NT2/D1 (cell line): ENCODE results near the gene SIGLEC11.

ENCODE experiments used
- DNase-seq: peaks from one replicate; pipeline ENCODE4 v3.0.0-alpha.2; 2011; ENCODE audit warnings: low read depth, low spot score
- H3K27me3 ChIP-seq: 2 replicates; pipeline ENCODE4 v1.6.0; 2011; ENCODE audit warnings: mild to moderate bottlenecking; ENCODE audit not compliant: insufficient read length, insufficient read depth
- H3K36me3 ChIP-seq: 2 replicates; pipeline ENCODE4 v1.6.1; 2011; ENCODE audit warnings: mild to moderate bottlenecking, low read length, mixed read lengths; ENCODE audit not compliant: insufficient read depth, insufficient read length
- H3K4me1 ChIP-seq: 2 replicates; pipeline ENCODE4 v1.5.1; 2011; ENCODE audit not compliant: insufficient read depth, insufficient read length
- H3K4me3 ChIP-seq: 2 replicates; pipeline ENCODE4 v1.5.1; 2011; ENCODE audit warnings: low read depth; ENCODE audit not compliant: insufficient read length
- H3K9ac ChIP-seq: 2 replicates; pipeline ENCODE4 v1.6.0; 2011; ENCODE audit warnings: low read depth; ENCODE audit not compliant: insufficient read length
- H3K9me3 ChIP-seq: 2 replicates; pipeline ENCODE4 v1.5.1; 2011; ENCODE audit warnings: mild to moderate bottlenecking, low read length; ENCODE audit not compliant: insufficient read depth
- SUZ12 ChIP-seq: IDR thresholded peaks from 2 replicates; pipeline ENCODE4 v1.6.1; 2011; ENCODE audit not compliant: insufficient read length, insufficient read depth; ENCODE audit errors: extremely low read depth
- YY1 ChIP-seq: IDR thresholded peaks from 2 replicates; pipeline ENCODE4 v1.6.1; 2011; ENCODE audit not compliant: insufficient read length, insufficient read depth
- ZNF274 ChIP-seq: IDR thresholded peaks from 2 replicates; pipeline ENCODE4 v1.6.1; 2011; ENCODE audit warnings: mild to moderate bottlenecking, low read depth, low read length

Gene SIGLEC11

DNA sequence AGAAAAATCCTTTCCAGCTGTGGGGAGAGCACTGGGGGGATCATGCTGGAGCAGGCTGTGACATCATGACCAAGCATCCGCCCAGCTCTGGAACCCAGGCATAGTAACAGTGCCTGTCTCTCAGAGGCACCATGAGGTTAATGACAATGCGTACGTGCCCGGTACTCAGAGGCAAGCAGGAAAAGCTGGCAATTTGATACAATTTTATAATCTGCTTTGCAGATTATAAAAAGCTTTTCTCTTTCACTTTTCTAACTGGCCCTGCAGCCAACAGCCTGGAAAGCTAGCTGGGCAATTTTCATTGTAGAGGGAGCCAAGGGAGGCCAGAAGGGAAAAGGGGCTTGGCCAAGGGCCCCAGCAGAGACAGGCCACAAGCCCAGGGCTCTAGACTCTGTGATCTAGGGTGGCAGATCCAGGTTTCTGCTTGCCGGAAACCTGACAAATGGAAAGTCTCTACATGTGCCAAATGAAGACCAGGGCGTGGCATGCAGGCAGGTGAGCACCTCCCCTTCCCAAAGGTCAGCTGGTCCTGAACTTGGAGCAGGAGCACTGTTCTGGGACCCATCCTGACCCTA is 41.5 kb upstream of the SIGLEC11 start:
- DNase-seq: no peak
- H3K36me3 ChIP-seq: peaks cover 71% of the 10 kb centered on the region
- H3K27me3 ChIP-seq: no peaks in the 10 kb centered on the region
- no peaks in the 10 kb centered on the region for H3K9me3 ChIP-seq
- TF ChIP-seq ZNF274 (no peak), YY1 (no peak), SUZ12 (no peak)
- no peak overlapping the region for H3K9ac ChIP-seq
- no peak overlapping the region for H3K4me3 ChIP-seq
- H3K4me1 ChIP-seq: no peaks in the 10 kb centered on the region

DNA sequence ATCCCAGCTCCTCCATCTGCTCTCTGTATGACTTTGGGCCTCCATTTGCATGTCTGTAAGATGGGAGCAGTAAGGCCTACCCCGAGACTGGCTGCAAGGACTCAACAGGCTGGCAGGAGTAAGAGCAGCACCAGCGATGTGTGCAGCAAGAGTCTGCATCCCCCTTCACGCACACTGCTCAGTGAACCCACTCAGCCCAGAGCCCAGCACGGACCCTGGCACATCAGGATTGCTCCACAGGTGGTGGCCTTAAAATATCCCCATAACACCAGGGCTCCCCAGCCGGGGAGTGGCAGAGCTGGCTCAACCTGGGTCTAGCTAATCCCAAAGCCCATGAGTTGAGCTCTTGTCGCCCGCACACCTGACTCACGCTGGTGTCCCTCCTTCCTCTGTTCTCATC is 40.8 kb upstream of the SIGLEC11 start:
- Histone ChIP-seq H3K36me3 (peaks cover 69% of the 10 kb centered on the region), H3K4me1 (no peaks in the 10 kb centered on the region), H3K9me3 (no peaks in the 10 kb centered on the region), H3K4me3 (no peak overlapping the region), H3K27me3 (no peaks in the 10 kb centered on the region), H3K9ac (no peak overlapping the region)
- DNase-seq: no peak
- TF ChIP-seq YY1 (no peak), SUZ12 (no peak), ZNF274 (no peak)

GRCh38 chr19:50000841-50001557 is 40.0 kb upstream of the SIGLEC11 start:
- Histone ChIP-seq H3K9ac (no peak overlapping the region), H3K4me1 (no peaks in the 10 kb centered on the region)

GRCh38 chr19:50000038-50000840 is 39.3 kb upstream of the SIGLEC11 start:
- Histone ChIP-seq H3K9me3 (no peaks in the 10 kb centered on the region), H3K4me1 (no peaks in the 10 kb centered on the region), H3K36me3 (peaks cover 70% of the 10 kb centered on the region), H3K27me3 (no peaks in the 10 kb centered on the region), H3K9ac (no peak overlapping the region), H3K4me3 (no peak overlapping the region)
- no peak for TF ChIP-seq YY1
- TF ChIP-seq SUZ12: no peak
- no peak for DNase-seq

More at GRCh38 chr19:50000841-50001557, 40.0 kb upstream of the SIGLEC11 start:
- H3K4me3 ChIP-seq: no peak overlapping the region
- H3K36me3 ChIP-seq: peaks cover 70% of the 10 kb centered on the region
- H3K9me3 ChIP-seq: no peaks in the 10 kb centered on the region
- TF ChIP-seq SUZ12 (no peak), ZNF274 (no peak), YY1 (no peak)
- no peaks in the 10 kb centered on the region for H3K27me3 ChIP-seq
- no peak for DNase-seq

- Histone ChIP-seq H3K9ac (no peak overlapping the region), H3K4me3 (no peak overlapping the region), H3K36me3 (peaks cover 73% of the 10 kb centered on the region), H3K4me1 (no peaks in the 10 kb centered on the region), H3K27me3 (no peaks in the 10 kb centered on the region), H3K9me3 (no peaks in the 10 kb centered on the region)
- no peak for TF ChIP-seq SUZ12
- no peak for TF ChIP-seq ZNF274
- TF ChIP-seq YY1: no peak
- no peak for DNase-seq
Measured at GRCh38 chr19:49999371-50000010, 38.5 kb upstream of the SIGLEC11 start.

GRCh38 chr19:49997709-49998108 is 36.7 kb upstream of the SIGLEC11 start:
- no peak overlapping the region for H3K4me3 ChIP-seq
- TF ChIP-seq SUZ12: no peak
- no peak for TF ChIP-seq YY1
- TF ChIP-seq ZNF274: no peak
- no peaks in the 10 kb centered on the region for H3K27me3 ChIP-seq
- no peaks in the 10 kb centered on the region for H3K9me3 ChIP-seq
- no peaks in the 10 kb centered on the region for H3K4me1 ChIP-seq
- peaks cover 75% of the 10 kb centered on the region for H3K36me3 ChIP-seq
- no peak overlapping the region for H3K9ac ChIP-seq
- no peak for DNase-seq

- H3K9ac ChIP-seq: no peak overlapping the region
- no peak for TF ChIP-seq ZNF274
- TF ChIP-seq SUZ12: no peak
- no peak for TF ChIP-seq YY1
- no peaks in the 10 kb centered on the region for H3K9me3 ChIP-seq
- no peak for DNase-seq
- no peaks in the 10 kb centered on the region for H3K27me3 ChIP-seq
- H3K36me3 ChIP-seq: peaks cover 48% of the 10 kb centered on the region
- peaks cover 2% of the 10 kb centered on the region for H3K4me1 ChIP-seq
- H3K4me3 ChIP-seq: no peak overlapping the region
Measured at GRCh38 chr19:49988433-49988832, 27.5 kb upstream of the SIGLEC11 start.
